ENCODE data around the gene FBH1. TPM values are rescaled to one million over a fixed set of nuclear protein-coding genes. Genes with fewer than 3 reads are reported as not detected.

The FBH1 gene
- total and polyA plus RNA-seq, 9 of the 15 experiments (the other 6 are each of a cell fraction or from before 2014, with no cell fraction given) = 13.4 to 108 (median 77.8) TPM

DNA sequence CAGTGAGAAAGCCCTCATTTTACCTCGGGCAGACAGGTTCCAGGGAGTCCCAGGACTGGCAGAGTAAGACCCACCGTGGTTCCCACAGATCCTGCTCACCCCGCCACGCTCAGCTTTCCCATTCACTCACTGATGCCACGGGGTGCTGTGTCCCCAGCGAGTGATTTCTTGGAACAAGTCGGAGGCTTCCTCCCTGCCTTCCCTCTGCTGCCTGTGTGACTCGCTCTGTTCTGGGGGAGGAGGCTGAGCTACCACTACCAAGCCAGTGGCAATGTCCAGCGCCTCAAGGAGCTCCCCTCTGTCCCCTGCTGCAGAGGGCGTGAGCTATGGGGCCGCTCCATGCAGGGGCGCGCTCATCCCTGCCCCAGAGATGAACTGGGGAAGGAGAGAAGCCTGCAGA, 74.7 kb downstream of the FBH1 start:
- DNase-seq (ENCODE audit: extremely low read depth in 1 of 4, low spot score in 3 of 4) (no peak), FAIRE-seq (no peak), ATAC-seq (peak; percentile 13; the same call in 1 of the 3 replicates)
- Histone ChIP-seq H3K4me1 (replicated peaks in 1 of 2; ENCODE audit: control insufficient read depth in 2 of 2, insufficient read depth in 2 of 2, low read length in 2 of 2) (peaks cover 7 to 21% of the 10 kb centered on the region in 2 experiments; a peak in 4 of 5 replicates), H2AFZ (ENCODE audit: low read depth, low read length) (no peak overlapping the region), H3K36me3 (ENCODE audit: control insufficient read depth, insufficient read depth, low read length) (peaks cover 16% of the 10 kb centered on the region; the same call in 2 of the 3 replicates), H3K9me3 (replicated peaks; ENCODE audit: control insufficient read depth, insufficient read depth, low read depth, low read length) (no peaks in the 10 kb centered on the region), H4K20me1 (replicated peaks; ENCODE audit: control insufficient read depth, insufficient read depth, low read length) (no peaks in the 10 kb centered on the region; the same call in 1 of the 2 replicates), H3K27ac (ENCODE audit: extremely low read depth, low read depth, low read length) (no peak overlapping the region), H3K79me2 (ENCODE audit: control insufficient read depth, insufficient read depth, low read length) (peaks cover 6% of the 10 kb centered on the region; the same call in 2 of the 3 replicates), H3K4me2 (ENCODE audit: insufficient read depth, low read length) (no peak overlapping the region), H3K9me1 (ENCODE audit: control insufficient read depth, insufficient read depth, low read length) (peaks cover 10% of the 10 kb centered on the region), H3K27me3 (ENCODE audit: control insufficient read depth in 2 of 2, insufficient read depth in 2 of 2, low read length in 2 of 2) (no peaks in the 10 kb centered on the region), H3K4me3 (no peak overlapping the region), H3K9ac (ENCODE audit: insufficient read depth in 1 of 2, low read depth in 2 of 2, low read length in 2 of 2) (peak overlapping the region in 1 of 2 experiments; percentile 72; a peak in 2 of 4 replicates)
- ChIA-PET POLR2A (interaction anchor here (0.7 kb wide), 2 partner anchors 12 to 13 kb away, joined by 4 read pairs; partner anchors contain the start of gene IL15RA), CTCF (ENCODE audit: low intra/inter-chr PET ratio) (no interaction called here)
- intact Hi-C loops (cut with micrococcal nuclease) (no loop called here), in situ Hi-C loops (cut with MboI) (no loop called here)
- BruUV-seq (replicated peaks) = no TSS peak
- TF ChIP-seq HDAC3 (IDR thresholded peaks at IDR 0.05; ENCODE audit: borderline replicate concordance, partially characterized antibody) = no peak
- no peak for TF ChIP-seq TRIM24 (IDR thresholded peaks at IDR 0.05)
- TF ChIP-seq RFX7 (CRISPR knock-in tag; IDR thresholded peaks at IDR 0.05) = no peak
- no peak for TF ChIP-seq HNRNPH1 (optimal IDR thresholded peaks at IDR 0.05; ENCODE audit: low read depth, low read length)
- TF ChIP-seq ZFP1 (CRISPR knock-in tag; IDR thresholded peaks at IDR 0.05) = no peak
- TF ChIP-seq TRIM28 (IDR thresholded peaks at IDR 0.05) = no peak
- TF ChIP-seq PML (IDR thresholded peaks at IDR 0.05; ENCODE audit: low read length) = no peak
- 61% methylated on average over 13 of the region's 13 CpGs for WGBS (ENCODE audit: insufficient coverage, low coverage, missing lambda C conversion rate)

DNA sequence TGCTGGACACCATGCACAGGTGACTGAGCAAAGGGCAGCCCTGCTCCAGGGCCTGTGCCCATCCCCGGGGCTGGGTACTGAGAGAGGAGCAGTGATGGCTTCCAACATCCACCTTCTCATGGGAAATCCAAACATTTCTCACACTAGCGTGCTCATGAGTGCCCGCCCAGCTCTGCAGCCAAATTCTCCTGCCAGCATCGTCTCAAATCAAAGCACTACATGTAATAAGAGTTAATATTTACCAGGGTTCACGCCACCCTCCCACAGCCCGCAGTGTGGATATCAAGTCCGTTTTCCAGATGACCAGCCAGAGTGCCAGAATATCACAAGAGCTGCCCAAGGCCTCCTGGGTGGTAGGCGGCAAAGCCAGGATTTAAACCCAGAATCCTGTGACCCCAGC, 75.2 kb downstream of the FBH1 start:
- H3K27ac ChIP-seq (ENCODE audit: extremely low read depth, low read depth, low read length) = no peak overlapping the region
- peaks cover 8 to 20% of the 10 kb centered on the region in 2 experiments; a peak in 4 of 5 replicates for H3K4me1 ChIP-seq (replicated peaks in 1 of 2; ENCODE audit: control insufficient read depth in 2 of 2, insufficient read depth in 2 of 2, low read length in 2 of 2)
- no peak overlapping the region for H3K9ac ChIP-seq (ENCODE audit: insufficient read depth in 1 of 2, low read depth in 2 of 2, low read length in 2 of 2)
- 80% methylated on average over 7 of the region's 8 CpGs for WGBS (ENCODE audit: insufficient coverage, low coverage, missing lambda C conversion rate)
- H3K79me2 ChIP-seq (ENCODE audit: control insufficient read depth, insufficient read depth, low read length) = peaks cover 11% of the 10 kb centered on the region; the same call in 2 of the 3 replicates
- no peak overlapping the region for H2AFZ ChIP-seq (ENCODE audit: low read depth, low read length)
- BruUV-seq (replicated peaks) = no TSS peak
- CTCF ChIA-PET (ENCODE audit: low intra/inter-chr PET ratio) = no interaction called here
- intact Hi-C loops (cut with micrococcal nuclease) (no loop called here), in situ Hi-C loops (cut with MboI) (no loop called here)
- H3K4me2 ChIP-seq (ENCODE audit: insufficient read depth, low read length) = no peak overlapping the region
- H3K4me3 ChIP-seq = no peak overlapping the region
- peaks cover 11% of the 10 kb centered on the region; the same call in 2 of the 3 replicates for H3K36me3 ChIP-seq (ENCODE audit: control insufficient read depth, insufficient read depth, low read length)
- no peaks in the 10 kb centered on the region; the same call in 1 of the 2 replicates for H4K20me1 ChIP-seq (replicated peaks; ENCODE audit: control insufficient read depth, insufficient read depth, low read length)
- no peaks in the 10 kb centered on the region for H3K9me3 ChIP-seq (replicated peaks; ENCODE audit: control insufficient read depth, insufficient read depth, low read depth, low read length)
- H3K9me1 ChIP-seq (ENCODE audit: control insufficient read depth, insufficient read depth, low read length) = peaks cover 6% of the 10 kb centered on the region
- no peak for ATAC-seq
- no peak for DNase-seq (ENCODE audit: extremely low read depth in 1 of 4, low spot score in 3 of 4)
- H3K27me3 ChIP-seq (ENCODE audit: control insufficient read depth in 2 of 2, insufficient read depth in 2 of 2, low read length in 2 of 2) = no peaks in the 10 kb centered on the region
- POLR2A ChIA-PET = interaction anchor here (0.7 kb wide), 2 partner anchors 12 to 13 kb away, joined by 4 read pairs; partner anchors contain the start of gene IL15RA
- FAIRE-seq = no peak
- no peak for TF ChIP-seq JUND (IDR thresholded peaks at IDR 0.05; ENCODE audit: borderline replicate concordance, low read depth, low read length)
- TF ChIP-seq JUND (tag; IDR thresholded peaks at IDR 0.05; ENCODE audit: borderline replicate concordance, low read depth, low read length) = no peak
- TF ChIP-seq, protein P1, sequence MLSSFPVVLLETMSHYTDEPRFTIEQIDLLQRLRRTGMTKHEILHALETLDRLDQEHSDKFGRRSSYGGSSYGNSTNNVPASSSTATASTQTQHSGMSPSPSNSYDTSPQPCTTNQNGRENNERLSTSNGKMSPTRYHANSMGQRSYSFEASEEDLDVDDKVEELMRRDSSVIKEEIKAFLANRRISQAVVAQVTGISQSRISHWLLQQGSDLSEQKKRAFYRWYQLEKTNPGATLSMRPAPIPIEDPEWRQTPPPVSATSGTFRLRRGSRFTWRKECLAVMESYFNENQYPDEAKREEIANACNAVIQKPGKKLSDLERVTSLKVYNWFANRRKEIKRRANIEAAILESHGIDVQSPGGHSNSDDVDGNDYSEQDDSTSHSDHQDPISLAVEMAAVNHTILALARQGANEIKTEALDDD (IDR thresholded peaks at IDR 0.05) = no peak
- TF ChIP-seq ZNF354B (CRISPR knock-in tag; IDR thresholded peaks at IDR 0.05) = no peak
- TF ChIP-seq NFXL1 (CRISPR knock-in tag; IDR thresholded peaks at IDR 0.05) = no peak
- TF ChIP-seq TRIM24 (IDR thresholded peaks at IDR 0.05) = no peak
- no peak for TF ChIP-seq ILF3 (IDR thresholded peaks at IDR 0.05; ENCODE audit: borderline replicate concordance)
- TF ChIP-seq RFX1 (IDR thresholded peaks at IDR 0.05) = no peak
- TF ChIP-seq ZHX1 (conservative IDR thresholded peaks at IDR 0.05; ENCODE audit: low read length) = no peak

Measured in K562 (cell line).